ENCODE results near the gene B4GALT2. TPM values are rescaled to one million over a fixed set of nuclear protein-coding genes. Genes with fewer than 3 reads are reported as not detected.

The B4GALT2 gene
- polyA plus RNA-seq, 1 of the 3 experiments (the other 2 are of a cell fraction) = 48.0 TPM

DNA sequence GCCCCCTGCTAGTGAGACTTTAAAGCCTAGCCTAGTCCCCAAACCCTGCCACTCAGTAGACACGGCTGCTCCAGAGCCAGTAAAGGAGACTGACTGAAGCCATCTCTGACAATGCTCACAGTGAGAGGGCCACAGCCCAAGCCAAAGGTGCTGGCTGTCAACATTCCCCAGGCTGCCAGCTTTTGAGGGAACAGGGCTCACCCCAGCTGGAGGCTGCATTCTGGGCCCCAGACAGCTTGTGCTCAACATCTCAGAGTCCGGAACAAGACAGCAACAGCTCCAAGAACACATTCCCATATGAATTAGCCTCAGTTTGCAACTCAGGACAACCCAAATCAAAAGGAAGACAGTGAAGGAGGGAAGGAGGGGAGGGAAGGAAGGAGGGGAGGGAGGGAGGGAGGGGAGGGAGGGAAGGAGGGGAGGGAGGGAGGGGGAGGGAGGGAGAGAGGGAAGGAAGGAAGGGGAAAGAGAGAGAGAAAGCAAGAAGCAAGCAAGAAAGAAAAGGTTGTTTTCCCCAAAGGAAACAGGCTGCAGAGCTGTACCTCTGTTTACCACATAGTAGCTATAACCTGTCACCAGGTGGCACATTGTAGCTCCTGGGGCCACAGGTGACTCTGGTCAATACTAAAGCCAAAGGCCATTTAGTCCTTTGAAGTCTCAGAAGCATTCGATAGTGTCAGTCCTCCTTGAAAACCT, 40.0 kb upstream of the B4GALT2 start:
- TF ChIP-seq RAD21 (IDR thresholded peaks at IDR 0.05; ENCODE audit: low read length) = no peak
- TF ChIP-seq, protein P1, sequence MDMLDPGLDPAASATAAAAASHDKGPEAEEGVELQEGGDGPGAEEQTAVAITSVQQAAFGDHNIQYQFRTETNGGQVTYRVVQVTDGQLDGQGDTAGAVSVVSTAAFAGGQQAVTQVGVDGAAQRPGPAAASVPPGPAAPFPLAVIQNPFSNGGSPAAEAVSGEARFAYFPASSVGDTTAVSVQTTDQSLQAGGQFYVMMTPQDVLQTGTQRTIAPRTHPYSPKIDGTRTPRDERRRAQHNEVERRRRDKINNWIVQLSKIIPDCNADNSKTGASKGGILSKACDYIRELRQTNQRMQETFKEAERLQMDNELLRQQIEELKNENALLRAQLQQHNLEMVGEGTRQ (IDR thresholded peaks at IDR 0.05; ENCODE audit: borderline replicate concordance, low read depth, low read length) = no peak
- H3K4me3 ChIP-seq (ENCODE audit: low read depth in 2 of 2, low read length in 1 of 2) = no peak overlapping the region
- no peaks in the 10 kb centered on the region for H3K36me3 ChIP-seq (replicated peaks in 1 of 2; ENCODE audit: control insufficient read depth in 1 of 2, insufficient read depth in 2 of 2, low read length in 1 of 2)
- H4K20me1 ChIP-seq (ENCODE audit: insufficient read depth) = no peaks in the 10 kb centered on the region
- H3K9me3 ChIP-seq = no peaks in the 10 kb centered on the region
- no peak for DNase-seq
- no peaks in the 10 kb centered on the region for H3F3A ChIP-seq (replicated peaks; ENCODE audit: insufficient read depth)
- no peak overlapping the region for H3K4me2 ChIP-seq
- no peak overlapping the region for H3K9ac ChIP-seq
- ChIA-PET CTCF (interaction anchor here (0.6 to 15.4 kb wide), 5 partner anchors 8 to 253 kb away, joined by 3 to 533 read pairs (median 4); partner anchors contain the start of gene IPO13), POLR2A (interaction anchor here (1.2 kb wide), 1 partner anchor 8 kb away, joined by 3 read pairs; the partner anchor contains the start of gene IPO13)
- 100% methylated on average over 2 of the region's 3 CpGs for WGBS (ENCODE audit: low lambda C conversion rate)
- H3K9me2 ChIP-seq = no peaks in the 10 kb centered on the region
- no peak overlapping the region for H3K27ac ChIP-seq (ENCODE audit: low read depth in 2 of 2, low read length in 1 of 2)
- H3K27me3 ChIP-seq (ENCODE audit: insufficient read depth) = no peaks in the 10 kb centered on the region
- H2AFZ ChIP-seq (ENCODE audit: low read depth) = no peak overlapping the region
- peaks cover 0 to 10% of the 10 kb centered on the region in 2 experiments; a peak in 1 of 4 replicates for H3K4me1 ChIP-seq (ENCODE audit: control insufficient read depth in 1 of 2, insufficient read depth in 2 of 2, low read depth in 1 of 2, low read length in 1 of 2)
- H3K79me2 ChIP-seq (ENCODE audit: insufficient read depth) = no peaks in the 10 kb centered on the region

DNA sequence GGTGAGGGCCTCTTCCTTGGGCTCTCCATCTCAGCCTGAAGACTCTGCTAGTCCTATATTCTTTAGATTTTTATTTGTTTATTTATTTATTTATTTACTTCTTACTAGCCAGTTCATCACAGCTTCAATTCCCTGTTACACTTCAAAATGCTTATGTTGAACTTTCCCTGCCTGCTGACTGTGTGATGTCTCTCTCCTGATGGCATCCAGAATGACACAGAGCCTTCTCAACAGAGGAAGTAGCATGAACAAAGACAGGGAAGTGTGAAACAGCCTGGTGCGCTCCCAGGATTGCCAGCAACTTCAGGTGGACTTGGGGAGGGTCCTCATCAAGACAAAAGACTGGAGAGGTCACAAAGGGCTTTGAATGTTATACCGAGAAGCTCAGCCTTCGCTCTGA, 36.6 kb upstream of the B4GALT2 start:
- Histone ChIP-seq H3K4me2 (no peak overlapping the region), H3K79me2 (ENCODE audit: insufficient read depth) (peaks cover 5% of the 10 kb centered on the region; the same call in 1 of the 2 replicates), H3K9me2 (no peaks in the 10 kb centered on the region), H3K4me3 (ENCODE audit: low read depth in 2 of 2, low read length in 1 of 2) (no peak overlapping the region), H3K4me1 (ENCODE audit: control insufficient read depth in 1 of 2, insufficient read depth in 2 of 2, low read depth in 1 of 2, low read length in 1 of 2) (peaks cover 0 to 5% of the 10 kb centered on the region in 2 experiments; a peak in 1 of 4 replicates), H3K9me3 (no peaks in the 10 kb centered on the region), H3K27ac (ENCODE audit: low read depth in 2 of 2, low read length in 1 of 2) (no peak overlapping the region), H3K9ac (no peak overlapping the region), H3K27me3 (ENCODE audit: insufficient read depth) (no peaks in the 10 kb centered on the region), H4K20me1 (ENCODE audit: insufficient read depth) (no peaks in the 10 kb centered on the region), H2AFZ (ENCODE audit: low read depth) (no peak overlapping the region), H3K36me3 (replicated peaks in 1 of 2; ENCODE audit: control insufficient read depth in 1 of 2, insufficient read depth in 2 of 2, low read length in 1 of 2) (no peaks in the 10 kb centered on the region), H3F3A (replicated peaks; ENCODE audit: insufficient read depth) (no peaks in the 10 kb centered on the region)
- 94% methylated on average over 3 of the region's 3 CpGs for WGBS (ENCODE audit: low lambda C conversion rate)
- TF ChIP-seq, protein P1 (IDR thresholded peaks at IDR 0.05; ENCODE audit: borderline replicate concordance, low read depth, low read length) = no peak
- TF ChIP-seq FOXJ3 (CRISPR knock-in tag; IDR thresholded peaks at IDR 0.05) = no peak
- TF ChIP-seq MEF2A (IDR thresholded peaks at IDR 0.05; ENCODE audit: borderline replicate concordance, low read depth) = no peak
- TF ChIP-seq TCF12 (IDR thresholded peaks at IDR 0.05) = no peak
- TF ChIP-seq POLR2AphosphoS5 (IDR thresholded peaks at IDR 0.05; ENCODE audit: low read depth, low read length) = no peak
- no peak for TF ChIP-seq NFIC (IDR thresholded peaks at IDR 0.05; ENCODE audit: borderline replicate concordance)
- TF ChIP-seq ZBTB33 (IDR thresholded peaks at IDR 0.05; ENCODE audit: borderline replicate concordance, low read depth) = no peak
- POLR2A ChIA-PET = no interaction called here
- DNase-seq = no peak
- CTCF ChIA-PET = interaction anchor here (0.6 to 9.4 kb wide), 3 partner anchors 8 to 178 kb away, joined by 3 to 105 read pairs (median 75); partner anchors contain the start of gene ARTN
